ENCODE measurements around the gene DNAJB6. TPM values are rescaled to one million over a fixed set of nuclear protein-coding genes. Genes with fewer than 3 reads are reported as not detected.
"Not testable (repeated sequence)": the region's sequence is repeated elsewhere in the genome, so short reads cannot be mapped to it uniquely, and the experiment has no call there.

Gene DNAJB6
- polyA plus RNA-seq, 4 donors: 144 to 171 (median 163) TPM

DNA sequence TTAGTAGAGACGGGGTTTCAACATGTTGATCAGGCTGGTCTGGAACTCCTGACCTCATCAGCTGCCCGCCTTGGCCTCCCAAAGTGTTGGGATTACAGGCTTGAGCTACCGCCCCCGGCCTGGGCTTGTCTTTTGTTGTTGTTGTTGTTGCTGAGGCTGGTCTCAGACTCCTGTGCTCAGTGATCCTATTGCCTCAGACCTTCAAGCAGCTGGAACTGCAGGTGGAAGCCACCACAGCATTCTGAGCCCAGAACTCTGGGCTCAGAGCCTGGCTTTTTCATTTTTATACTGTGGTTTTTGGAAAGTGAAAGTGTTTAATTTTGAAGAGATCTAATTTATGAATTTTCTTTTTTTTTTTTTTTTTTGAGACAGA lies 16.2 kb upstream of the DNAJB6 start:
- no peak for DNase-seq (ENCODE audit: low read depth in 4 of 4, low spot score in 3 of 4)

DNA sequence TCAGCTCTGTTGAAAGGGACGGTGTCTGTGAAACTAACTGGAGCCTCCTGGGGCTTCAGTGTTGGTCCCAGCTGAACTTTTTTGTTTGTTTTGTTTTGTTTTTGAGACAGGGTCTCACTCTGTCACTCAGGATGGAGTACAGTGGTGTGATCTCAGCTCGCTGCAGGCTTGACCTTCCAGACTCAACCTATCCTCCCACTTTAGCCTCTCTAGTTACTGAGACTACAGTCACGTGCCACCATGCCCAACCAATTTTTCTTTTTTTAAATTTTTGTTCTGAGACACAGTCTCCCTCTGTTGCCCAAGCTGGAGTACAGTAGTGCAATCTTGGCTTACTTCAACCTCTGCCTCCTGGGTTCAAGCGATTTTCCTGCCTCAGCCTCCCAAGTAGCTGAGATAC lies 13.4 kb upstream of the DNAJB6 start:
- no peak for DNase-seq (ENCODE audit: low read depth in 4 of 4, low spot score in 3 of 4)

DNA sequence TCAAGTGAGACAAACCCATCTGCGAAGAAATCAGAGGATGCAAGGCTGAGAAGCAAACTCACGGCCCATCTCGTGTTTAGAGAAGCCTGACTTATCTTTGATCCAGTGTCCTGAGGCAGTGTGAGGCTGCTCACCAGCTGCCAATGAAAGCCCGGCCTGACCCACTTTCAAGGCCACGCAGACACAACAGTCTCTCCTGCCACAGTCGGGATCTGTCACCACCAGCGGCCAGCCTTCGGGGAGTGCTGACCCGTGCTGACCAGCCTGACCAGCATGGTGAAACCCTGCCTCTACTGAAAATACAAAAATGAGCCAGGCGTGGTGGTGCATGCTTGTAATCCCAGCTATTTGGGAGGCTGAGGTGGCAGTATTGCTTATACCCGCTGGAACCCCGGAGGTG lies 7.4 kb upstream of the DNAJB6 start:
- DNase-seq (ENCODE audit: low read depth in 4 of 4, low spot score in 3 of 4): no peak

DNA sequence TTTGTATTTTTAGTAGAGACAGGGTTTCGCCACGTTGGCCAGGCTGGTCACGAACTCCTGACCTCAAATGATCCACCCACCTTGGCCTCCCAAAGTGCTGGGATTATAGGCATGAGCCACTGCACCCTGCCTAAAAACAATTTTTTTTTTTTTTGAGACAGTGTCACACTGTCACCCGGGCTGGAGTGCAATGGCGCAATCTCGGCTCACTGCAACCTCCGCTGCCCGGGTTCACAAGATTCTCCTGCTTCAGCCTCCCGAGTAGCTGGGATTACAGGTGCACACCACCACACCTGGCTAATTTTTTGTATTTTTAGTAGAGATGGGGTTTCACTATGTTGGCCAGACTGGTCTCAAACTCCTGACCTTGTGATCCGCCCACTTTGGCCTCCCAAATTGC lies 6.2 kb upstream of the DNAJB6 start:
- not testable (repeated sequence) for DNase-seq (ENCODE audit: low read depth in 4 of 4, low spot score in 3 of 4)

DNA sequence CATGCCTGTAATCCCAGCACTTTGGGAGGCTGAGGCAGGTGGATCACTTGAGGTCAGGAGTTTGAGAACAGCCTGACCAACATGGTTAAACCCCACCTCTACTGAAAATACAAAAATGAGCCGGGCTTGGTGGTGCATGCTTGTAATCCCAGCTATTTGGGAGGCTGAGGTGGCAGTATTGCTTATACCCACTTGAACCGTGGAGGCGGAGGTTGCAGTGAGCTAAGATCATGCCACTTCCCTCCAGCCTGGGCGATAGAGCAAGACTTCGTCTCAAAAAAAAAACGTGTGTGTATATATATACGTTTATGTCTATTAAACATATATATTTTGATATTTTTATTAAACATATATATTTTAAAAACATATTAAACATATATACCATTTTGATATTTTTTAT lies 5.8 kb upstream of the DNAJB6 start:
- not testable (repeated sequence) for DNase-seq (ENCODE audit: low read depth in 4 of 4, low spot score in 3 of 4)

DNA sequence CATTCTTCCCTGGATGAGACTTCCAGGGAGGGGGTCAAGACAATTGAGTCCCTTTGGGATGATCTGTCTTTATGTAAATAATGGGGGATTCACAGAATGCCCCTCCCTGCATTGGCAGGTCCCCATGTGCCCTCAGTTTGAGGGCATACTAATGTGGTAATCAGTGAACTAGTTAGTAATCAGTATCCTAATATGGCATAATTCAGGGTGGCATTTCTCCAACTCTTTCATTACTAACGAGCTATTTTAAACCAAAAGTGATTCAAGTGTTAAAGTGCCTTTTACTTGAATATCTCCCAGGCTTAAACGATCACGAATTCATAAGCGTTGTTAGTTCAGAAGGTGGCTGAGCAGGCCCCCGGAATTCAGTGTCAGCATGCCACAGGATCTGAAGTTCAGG lies 1.6 kb upstream of the DNAJB6 start:
- DNase-seq (ENCODE audit: low read depth in 4 of 4, low spot score in 3 of 4): no peak

- DNase-seq (ENCODE audit: low read depth in 4 of 4, low spot score in 3 of 4): no peak
Observed at GRCh38 chr7:157335991-157336382, 817 bp upstream of the DNAJB6 start.

GRCh38 chr7:157337316-157338149 lies 729 bp downstream of the DNAJB6 start:
- DNase-seq (ENCODE audit: low read depth in 4 of 4, low spot score in 3 of 4): peak in 1 of 4 donors; percentile 26

- no peak for DNase-seq (ENCODE audit: low read depth in 4 of 4, low spot score in 3 of 4)
Observed at GRCh38 chr7:157339777-157340677, 3.2 kb downstream of the DNAJB6 start.

DNA sequence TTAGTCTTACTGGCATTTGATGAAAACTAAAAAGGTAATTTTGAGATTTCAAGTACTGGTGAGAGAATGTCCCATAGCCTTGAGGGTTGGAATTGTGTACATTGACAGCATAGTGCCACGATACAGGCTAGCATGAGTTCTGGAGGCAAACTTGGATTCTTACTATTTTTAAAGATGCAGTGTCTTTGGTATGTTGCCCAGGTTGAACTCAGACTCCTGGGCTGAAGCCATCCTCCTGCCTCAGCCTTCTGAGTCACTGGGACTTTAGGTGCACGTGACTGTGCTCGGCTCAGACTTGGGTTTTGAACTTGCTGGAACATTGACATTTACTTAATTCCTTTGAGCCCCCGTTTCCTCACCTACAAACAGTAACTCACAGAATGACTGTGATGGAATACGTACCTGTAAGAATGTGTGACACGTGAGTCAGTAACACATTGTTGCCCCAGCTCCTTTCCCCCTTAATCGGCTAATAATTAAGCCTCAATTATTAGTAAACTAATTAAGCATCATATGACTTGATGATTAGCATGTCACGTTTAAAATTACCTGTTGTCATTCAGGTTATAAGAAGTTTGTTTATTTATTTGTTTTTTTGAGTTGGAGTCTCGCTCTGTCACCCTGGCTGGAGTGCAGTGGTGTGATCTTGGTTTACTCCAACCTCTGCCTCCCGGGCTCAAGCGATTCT lies 10.6 kb downstream of the DNAJB6 start:
- no peak for DNase-seq (ENCODE audit: low read depth in 4 of 4, low spot score in 3 of 4)

GRCh38 chr7:157348548-157348947 lies 11.7 kb downstream of the DNAJB6 start:
- DNase-seq (ENCODE audit: low read depth in 4 of 4, low spot score in 3 of 4): no peak

DNA sequence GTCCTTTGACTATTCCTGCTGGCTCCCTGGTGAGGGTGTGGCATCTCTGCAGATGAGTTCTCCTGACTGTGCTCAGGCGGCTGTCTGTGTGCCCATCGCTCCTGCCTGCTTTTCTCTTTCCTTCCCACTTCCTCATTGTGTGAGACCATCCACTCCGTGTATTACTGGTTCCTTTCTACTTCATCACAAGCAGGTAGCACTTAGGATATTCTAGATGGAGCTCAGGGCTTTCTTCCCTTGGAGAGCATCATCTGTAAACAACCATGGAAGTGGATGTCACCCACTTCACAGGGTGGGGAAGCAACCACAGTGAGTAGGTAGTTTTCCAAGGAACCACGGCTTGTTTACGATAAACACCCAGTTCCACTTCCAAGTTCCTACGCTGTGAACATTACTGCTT lies 15.7 kb downstream of the DNAJB6 start:
- DNase-seq (ENCODE audit: low read depth in 4 of 4, low spot score in 3 of 4): no peak

DNA sequence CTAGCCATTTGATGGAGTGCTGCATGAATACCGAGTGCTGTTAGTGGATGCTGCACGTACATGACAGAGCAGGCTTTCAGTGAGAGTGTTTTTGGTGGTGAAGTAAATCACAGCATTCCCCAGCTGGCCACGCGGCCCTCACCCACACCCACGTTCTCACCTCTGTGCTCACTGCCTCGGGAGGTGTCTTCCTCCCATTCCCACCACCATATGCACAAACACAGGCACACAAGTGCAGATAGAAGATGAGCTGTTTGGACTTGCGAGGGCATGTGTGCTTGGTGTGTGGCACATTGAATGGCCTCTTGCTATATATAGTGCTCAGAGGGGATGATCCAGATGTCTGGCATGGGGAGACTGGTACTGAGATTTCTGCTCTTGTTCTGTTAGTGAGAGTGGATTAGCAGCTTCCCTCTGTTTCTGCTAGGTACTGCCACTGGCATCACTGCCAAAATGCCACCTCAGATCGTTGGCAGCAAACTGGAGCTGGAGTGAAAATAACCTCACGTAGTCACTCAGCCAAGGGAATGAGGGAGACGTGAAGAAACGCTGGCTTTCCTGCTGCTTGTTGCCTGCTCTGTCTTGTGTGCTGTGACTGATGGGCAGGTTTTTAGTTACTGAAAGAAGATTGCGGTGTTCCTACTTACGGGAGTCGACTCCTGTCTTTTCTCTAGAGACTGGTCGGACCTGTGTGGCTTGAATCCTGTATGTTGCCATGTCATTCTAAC lies 19.1 kb downstream of the DNAJB6 start:
- no peak for DNase-seq (ENCODE audit: low read depth in 4 of 4, low spot score in 3 of 4)

DNA sequence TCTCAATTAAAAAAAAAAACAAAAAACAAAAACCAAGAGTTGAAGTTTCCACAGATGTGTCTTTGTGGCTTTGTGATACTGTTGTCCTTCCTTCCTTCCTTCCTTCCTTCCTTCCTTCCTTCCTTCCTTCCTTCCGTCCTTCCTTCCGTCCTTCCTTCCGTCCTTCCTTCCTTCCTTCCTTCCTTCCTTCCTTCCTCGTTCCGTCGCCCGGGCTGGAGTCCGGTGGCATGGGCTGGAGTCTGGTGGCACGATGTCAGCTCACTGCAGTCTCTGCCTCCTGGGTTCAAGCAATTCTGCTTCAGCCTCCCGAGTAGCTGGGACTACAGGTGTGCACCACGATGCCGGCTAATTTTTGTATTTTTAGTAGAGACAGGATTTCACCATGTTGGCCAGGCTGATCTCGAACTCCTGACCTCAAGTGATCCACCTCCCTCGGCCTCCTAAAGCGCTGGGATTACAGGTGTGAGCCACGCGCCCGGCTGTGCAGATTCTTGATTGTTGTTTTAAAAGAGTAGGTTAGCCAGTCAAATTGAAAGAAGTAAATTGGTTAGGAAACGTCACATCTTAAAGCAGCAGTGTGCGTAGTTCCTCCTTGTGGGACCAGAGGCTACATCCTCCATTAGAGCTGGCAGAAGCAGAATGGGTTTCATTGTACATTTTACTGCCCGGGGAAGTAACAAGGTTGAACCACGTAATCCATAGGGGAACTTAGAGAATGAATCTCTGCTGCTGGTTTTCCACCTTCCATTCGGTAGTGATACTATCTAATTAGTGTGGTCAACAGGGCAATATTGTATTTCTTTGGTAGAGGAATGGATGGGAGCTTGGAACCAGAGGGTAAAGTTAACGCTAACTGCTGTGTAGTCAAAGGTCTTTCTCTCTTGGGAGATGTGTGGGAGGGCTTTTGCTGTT lies 20.6 kb downstream of the DNAJB6 start:
- DNase-seq (ENCODE audit: low read depth in 4 of 4, low spot score in 3 of 4): no peak

DNA sequence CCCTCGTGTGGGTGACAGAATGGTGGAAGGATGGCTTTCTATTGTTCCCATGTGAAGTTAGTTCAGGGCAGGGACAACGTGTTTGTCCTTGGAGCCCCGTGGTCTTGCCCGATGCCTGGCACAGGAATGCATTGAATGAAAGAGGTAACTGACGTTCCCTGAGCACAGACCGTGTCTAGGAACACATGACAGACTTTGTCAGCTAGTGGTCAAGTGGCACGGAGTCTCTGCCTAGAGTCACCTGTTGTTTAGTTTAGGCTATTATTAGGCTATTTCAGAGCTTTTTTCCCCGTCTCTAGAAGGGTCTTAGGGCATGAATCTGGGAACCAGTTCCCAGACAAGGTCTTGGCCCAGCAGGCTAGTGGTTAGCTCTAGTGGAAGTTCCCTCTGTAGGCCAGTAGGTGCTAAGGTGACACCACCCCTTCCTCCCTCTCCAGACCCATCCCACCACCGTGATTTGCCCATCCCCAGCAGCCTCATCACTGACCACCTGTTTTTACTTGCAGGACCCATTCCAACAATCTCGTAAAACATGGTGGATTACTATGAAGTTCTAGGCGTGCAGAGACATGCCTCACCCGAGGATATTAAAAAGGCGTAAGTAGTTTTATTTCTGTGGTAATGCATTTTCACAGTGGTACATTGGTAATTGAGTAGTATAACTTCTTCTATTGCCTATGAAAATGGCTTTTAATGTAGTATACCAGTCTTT lies 21.4 kb downstream of the DNAJB6 start:
- no peak for DNase-seq (ENCODE audit: low read depth in 4 of 4, low spot score in 3 of 4)

DNA sequence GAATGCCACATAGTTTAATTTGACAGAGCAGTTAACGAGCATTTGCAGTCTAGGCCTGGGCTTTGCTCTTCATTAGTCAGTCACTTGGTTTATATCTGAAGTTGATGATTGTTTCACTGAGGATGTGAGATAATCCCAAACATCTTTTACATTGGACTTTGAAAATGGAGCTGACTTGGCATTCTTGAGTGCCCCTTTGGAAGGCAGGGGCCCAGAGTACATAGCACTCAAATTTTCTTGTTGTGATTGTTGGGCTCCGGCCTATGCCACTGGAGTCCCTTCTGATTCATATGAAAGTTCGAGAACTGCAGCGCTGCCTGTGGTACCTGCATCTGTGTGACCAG lies 21.9 kb downstream of the DNAJB6 start:
- DNase-seq (ENCODE audit: low read depth in 4 of 4, low spot score in 3 of 4): no peak

DNA sequence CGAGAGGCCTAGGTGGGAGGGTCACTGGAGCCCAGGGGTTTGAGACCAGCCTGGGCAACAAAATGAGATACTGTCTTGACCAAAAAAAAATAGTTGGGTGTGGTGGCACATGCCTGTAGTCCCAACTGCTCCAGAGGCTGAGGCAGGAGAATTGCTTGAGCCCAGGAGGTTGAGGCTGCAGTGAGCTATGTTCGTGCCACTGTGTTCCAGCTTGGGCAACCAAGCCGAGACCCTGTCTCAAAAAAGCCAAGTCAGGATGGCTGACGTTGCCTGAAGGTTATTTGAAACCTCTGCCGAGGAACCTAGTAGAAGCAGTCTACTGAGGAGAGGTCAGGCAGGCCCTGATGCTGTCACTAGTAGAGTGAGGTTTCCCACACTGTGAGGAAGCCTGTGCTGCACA lies 22.8 kb downstream of the DNAJB6 start:
- DNase-seq (ENCODE audit: low read depth in 4 of 4, low spot score in 3 of 4): no peak

- DNase-seq (ENCODE audit: low read depth in 4 of 4, low spot score in 3 of 4): no peak
Observed at GRCh38 chr7:157360483-157361025, 23.8 kb downstream of the DNAJB6 start.

DNA sequence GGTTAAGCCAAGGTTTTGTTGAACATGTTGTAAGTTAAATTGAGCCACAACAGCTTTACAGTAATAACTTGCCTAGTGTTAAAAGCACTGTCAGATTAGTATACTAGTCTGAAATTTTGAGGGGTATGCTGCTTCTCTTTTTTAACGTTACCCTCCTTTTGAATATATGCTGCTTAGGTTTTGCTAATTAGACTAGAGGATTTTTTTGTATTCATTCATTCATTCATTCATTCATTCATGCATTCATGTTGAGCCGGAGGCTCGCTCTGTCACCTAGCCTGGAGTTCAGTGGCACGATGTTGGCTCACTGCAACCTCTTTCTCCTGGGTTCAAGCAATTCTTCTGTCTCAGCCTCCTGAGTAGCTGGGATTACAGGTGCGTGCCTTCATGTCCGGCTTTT lies 24.7 kb downstream of the DNAJB6 start:
- DNase-seq (ENCODE audit: low read depth in 4 of 4, low spot score in 3 of 4): no peak

Measured in left renal pelvis (tissue), 4 donors.